H1 (cell line): ENCODE measurements around the gene ENPP7. TPM values are rescaled to one million over a fixed set of nuclear protein-coding genes. Genes with fewer than 3 reads are reported as not detected.

Source experiments
- CTCF ChIA-PET: fragments of 300-600 bp; sonication (Branson Sonifier 250); formaldehyde crosslinking; loops from one replicate; lab custom pipeline; 2021; ENCODE audit not compliant: partially characterized antibody; lab: Charles Lee
- POLR2A ChIA-PET: fragments of 300-600 bp; sonication (Branson Sonifier 250); formaldehyde crosslinking; loops from one replicate; lab custom pipeline; 2021; ENCODE audit warnings: inconsistent platforms; ENCODE audit not compliant: partially characterized antibody; lab: Charles Lee
- DNase-seq, 2 experiments: peaks; one replicate each; pipeline versions ENCODE4 v3.0.0 to v3.0.0-alpha.2; 2010 to 2022; ENCODE audit warnings: low spot score in 2 of 2, low read depth in 1 of 2, mixed read lengths in 1 of 2
- FAIRE-seq: peaks from 2 replicates; lab custom pipeline; 2011; peaks lifted over from hg19 to GRCh38; lab: Jason Lieb, UNC
- H2AFZ ChIP-seq: 2 replicates; pipeline ENCODE4 v1.8.1; 2012; ENCODE audit warnings: low read length, inconsistent platforms
- H2AK5ac ChIP-seq: 2 replicates; pipeline ENCODE4 v1.6.1; 2013; ENCODE audit warnings: low read depth, low read length
- H2BK120ac ChIP-seq: replicated peaks from 2 replicates; pipeline ENCODE3; 2013; ENCODE audit warnings: low read depth, low read length, inconsistent platforms
- H2BK12ac ChIP-seq: 2 replicates; pipeline ENCODE4 v1.6.1; 2013; ENCODE audit warnings: low read depth, low read length
- H2BK15ac ChIP-seq: 2 replicates; pipeline ENCODE4 v1.6.1; 2013; ENCODE audit warnings: low read length
- H2BK20ac ChIP-seq: 2 replicates; pipeline ENCODE4 v1.6.1; 2013; ENCODE audit warnings: low read length
- H2BK5ac ChIP-seq: 2 replicates; pipeline ENCODE4 v1.6.1; 2013; ENCODE audit warnings: low read depth, low read length
- H3K14ac ChIP-seq: 2 replicates; pipeline ENCODE4 v1.6.1; 2013; ENCODE audit warnings: inconsistent platforms; ENCODE audit not compliant: insufficient read length
- H3K18ac ChIP-seq: 2 replicates; pipeline ENCODE4 v1.6.1; 2013; ENCODE audit warnings: low read length; ENCODE audit errors: extremely low read depth
- H3K23ac ChIP-seq: 2 replicates; pipeline ENCODE4 v1.6.1; 2013; ENCODE audit warnings: inconsistent platforms; ENCODE audit not compliant: insufficient read length
- H3K23me2 ChIP-seq: 2 replicates; pipeline ENCODE4 v1.6.1; 2013; ENCODE audit warnings: low read depth, low read length
- H3K27ac ChIP-seq: 2 replicates; pipeline ENCODE4 v1.6.1; 2011; ENCODE audit warnings: low read depth, low read length, inconsistent platforms
- H3K27me3 ChIP-seq, 4 experiments: replicated peaks in 1 of 4; 1 replicate in 1 of 4; 2 replicates in 3 of 4; pipeline versions ENCODE4 v1.6.1 to v1.8.1; 2011 to 2013; ENCODE audit warnings: low read length in 3 of 4, mild to moderate bottlenecking in 3 of 4, inconsistent platforms in 2 of 4, mixed read lengths in 2 of 4, moderate library complexity in 1 of 4; ENCODE audit not compliant: control insufficient read depth in 3 of 4, insufficient read depth in 3 of 4; ENCODE audit errors: extremely low read depth in 1 of 4
- H3K36me3 ChIP-seq, 4 experiments: 2 replicates each; pipeline versions ENCODE4 v1.6.1 to v1.8.1; 2011 to 2013; ENCODE audit warnings: mild to moderate bottlenecking in 4 of 4, low read length in 3 of 4, moderate library complexity in 2 of 4, control low read depth in 1 of 4, inconsistent platforms in 1 of 4; ENCODE audit not compliant: insufficient read depth in 4 of 4, control insufficient read depth in 2 of 4
- H3K4ac ChIP-seq: replicated peaks from 2 replicates; pipeline ENCODE3; 2013; ENCODE audit warnings: low read length, low read depth, mixed read lengths, inconsistent platforms; ENCODE audit not compliant: insufficient read length
- H3K4me1 ChIP-seq, 4 experiments: replicated peaks in 1 of 4; 1 replicate in 1 of 4; 2 replicates in 3 of 4; pipeline versions ENCODE4 v1.6.1 to v1.8.1; 2011 to 2013; ENCODE audit warnings: low read length in 3 of 4, inconsistent platforms in 2 of 4, mixed read lengths in 1 of 4; ENCODE audit not compliant: insufficient read depth in 4 of 4, control insufficient read depth in 3 of 4
- H3K4me2 ChIP-seq, 2 experiments: 2 replicates each; pipeline versions ENCODE4 v1.6.1 to v1.8.1; 2011 to 2013; ENCODE audit warnings: low read depth in 2 of 2, low read length in 2 of 2, control low read depth in 1 of 2, inconsistent platforms in 1 of 2, mild to moderate bottlenecking in 1 of 2; ENCODE audit not compliant: insufficient read depth in 1 of 2
- H3K4me3 ChIP-seq, 4 experiments: fragments of 200-600, 300-600 bp in 1 of 4; sonication (generic), shearing (Covaris generic), sonication (Bioruptor Twin) in 1 of 4; 2 replicates each; pipeline versions ENCODE4 v1.5.1 to v1.8.1; 2011 to 2016; ENCODE audit warnings: low read length in 4 of 4, low read depth in 3 of 4, control low read depth in 2 of 4, inconsistent platforms in 2 of 4, mild to moderate bottlenecking in 2 of 4, mixed read lengths in 1 of 4, moderate library complexity in 1 of 4; ENCODE audit not compliant: insufficient read depth in 2 of 4; ENCODE audit errors: extremely low read depth in 1 of 4
- H3K56ac ChIP-seq: replicated peaks from 2 replicates; pipeline ENCODE3; 2013; ENCODE audit warnings: low read depth, mild to moderate bottlenecking, mixed read lengths, low read length, inconsistent platforms; ENCODE audit not compliant: insufficient read length
- H3K79me1 ChIP-seq: 2 replicates; pipeline ENCODE4 v1.6.1; 2013; ENCODE audit warnings: low read depth, low read length, control low read depth
- H3K79me2 ChIP-seq, 2 experiments: 2 replicates each; pipeline versions ENCODE4 v1.6.1 to v1.8.1; 2012 to 2013; ENCODE audit warnings: low read length in 2 of 2, mild to moderate bottlenecking in 2 of 2, inconsistent platforms in 1 of 2; ENCODE audit not compliant: insufficient read depth in 2 of 2, control insufficient read depth in 1 of 2
- H3K9ac ChIP-seq, 4 experiments: replicated peaks in 1 of 4; 1 replicate in 1 of 4; 2 replicates in 3 of 4; pipeline versions ENCODE4 v1.6.1 to v1.8.1; 2011 to 2013; ENCODE audit warnings: low read depth in 3 of 4, low read length in 3 of 4, control low read depth in 2 of 4, mild to moderate bottlenecking in 2 of 4, moderate library complexity in 2 of 4, inconsistent platforms in 1 of 4; ENCODE audit errors: extremely low read depth in 1 of 4
- H3K9me3 ChIP-seq, 2 experiments: 2 replicates each; pipeline versions ENCODE4 v1.6.1 to v1.8.1; 2012 to 2013; ENCODE audit warnings: mild to moderate bottlenecking in 2 of 2, moderate library complexity in 2 of 2, control low read depth in 1 of 2, inconsistent platforms in 1 of 2, low read depth in 1 of 2, low read length in 1 of 2, mixed read lengths in 1 of 2; ENCODE audit not compliant: insufficient read depth in 2 of 2
- H4K20me1 ChIP-seq, 2 experiments: replicated peaks in 1 of 2; 2 replicates each; pipeline versions ENCODE3 to v1.8.1; 2011 to 2013; ENCODE audit warnings: inconsistent platforms in 2 of 2, low read length in 2 of 2, mild to moderate bottlenecking in 1 of 2; ENCODE audit not compliant: insufficient read depth in 2 of 2, control insufficient read depth in 1 of 2
- H4K5ac ChIP-seq: 2 replicates; pipeline ENCODE4 v1.6.1; 2013; ENCODE audit warnings: low read length, low read depth, mixed read lengths, inconsistent platforms; ENCODE audit not compliant: insufficient read length
- H4K8ac ChIP-seq: 2 replicates; pipeline ENCODE4 v1.8.0; 2013; ENCODE audit warnings: mild to moderate bottlenecking, moderate library complexity, low read length, inconsistent platforms; ENCODE audit not compliant: insufficient read depth; ENCODE audit errors: extremely low read depth
- H4K91ac ChIP-seq: replicated peaks from 2 replicates; pipeline ENCODE3; 2013; ENCODE audit warnings: low read length, mixed read lengths, inconsistent platforms; ENCODE audit not compliant: insufficient read length
- ATF2 ChIP-seq: IDR thresholded peaks from 2 replicates; pipeline ENCODE4 v1.6.1; 2012; ENCODE audit warnings: low read length, inconsistent platforms
- BCL11A ChIP-seq, 2 experiments: IDR thresholded peaks; one replicate each; pipeline ENCODE4 v1.6.1; 2011; ENCODE audit warnings: low read depth in 2 of 2, low read length in 2 of 2, mild to moderate bottlenecking in 2 of 2
- CTBP2 ChIP-seq: IDR thresholded peaks from 2 replicates; pipeline ENCODE4 v1.7.0; 2011; ENCODE audit warnings: borderline replicate concordance, mild to moderate bottlenecking, moderate library complexity, mixed read lengths, low read length; ENCODE audit not compliant: insufficient read depth, insufficient read length
- GTF2F1 ChIP-seq: IDR thresholded peaks from 2 replicates; pipeline ENCODE4 v1.6.1; 2012; ENCODE audit warnings: low read depth, low read length, improper control_type of control experiment, borderline replicate concordance
- RFX5 ChIP-seq: IDR thresholded peaks from 2 replicates; pipeline ENCODE4 v1.6.1; 2011; ENCODE audit warnings: low read depth, low read length, improper control_type of control experiment, borderline replicate concordance
- RNF2 ChIP-seq: fragments of 200-900, 300-1000 bp; sonication (generic); IDR thresholded peaks from 2 replicates; pipeline ENCODE4 v1.7.1; 2016; ENCODE audit warnings: borderline replicate concordance, low read depth, mild to moderate bottlenecking, antibody characterized with exemption, low read length; ENCODE audit not compliant: poor library complexity, severe bottlenecking; ENCODE audit errors: missing control alignments
- RXRA ChIP-seq: IDR thresholded peaks from 2 replicates; pipeline ENCODE4 v1.6.1; 2011; ENCODE audit warnings: low read depth, mild to moderate bottlenecking, low read length, moderate library complexity; ENCODE audit not compliant: insufficient read depth
- SIRT6 ChIP-seq: IDR thresholded peaks from one replicate; pipeline ENCODE4 v1.7.1; 2012; ENCODE audit warnings: low read length, inconsistent platforms
- TCF12 ChIP-seq: IDR thresholded peaks from 2 replicates; pipeline ENCODE4 v1.6.1; 2011; ENCODE audit warnings: low read depth, mild to moderate bottlenecking, low read length
- WGBS, 2 experiments: shearing (Covaris generic) in 1 of 2; methylation state at CpG; one replicate each; pipeline versions ENCODE4 v1.1.6 to v1.1.7; 2013 to 2015; ENCODE audit warnings: low lambda C conversion rate in 2 of 2, mixed read lengths in 2 of 2, inconsistent platforms in 1 of 2, low coverage in 1 of 2, missing lambda C conversion rate in 1 of 2; ENCODE audit not compliant: insufficient replicate concordance in 2 of 2, insufficient coverage in 1 of 2, insufficient read length in 1 of 2; ENCODE audit errors: extremely low coverage in 1 of 2, missing lambda C conversion rate in 1 of 2; 5-methylcytosine and 5-hydroxymethylcytosine counted together
- polyA plus RNA-seq, 7 experiments: library from polyadenylated mRNA; depleted of rRNA in 3 of 7; stranded (reverse) in 5 of 7; unstranded in 2 of 7; fragments of >200 nt in 5 of 7; fragments of 200-250 nt in 2 of 7; gene quantifications; 1 replicate in 5 of 7; 2 replicates in 1 of 7; 4 replicates in 1 of 7; pipeline versions ENCODE4 v1.2.1 to v1.2.3, GENCODE V29; 2011 to 2013; ENCODE audit warnings: missing spikeins in 2 of 7, mixed read lengths in 2 of 7
- total RNA-seq: library from RNA; stranded (reverse); fragmentation: NEBNext Ultra II Directional; extraction: Animal tissue kit (Norgen Biotek cat#: 25700); gene quantifications from 2 replicates; pipeline ENCODE4 v1.2.1, GENCODE V29; 2021

Gene ENPP7
- total and polyA plus RNA-seq, 2 of the 8 experiments (the other 6 are each of a cell fraction or from before 2014, with no cell fraction given), result not detected

- no peaks in the 10 kb centered on the region for H3K9me3 ChIP-seq
- H3K18ac ChIP-seq, result peak overlapping the region; percentile 83
- peaks cover 0 to 31% (median 26%) of the 10 kb centered on the region in 4 experiments; a peak in 6 of 7 replicates for H3K27me3 ChIP-seq
- H3K4me3 ChIP-seq, result peak overlapping the region; percentile 35 to 72 (median 58)
- H3K4ac ChIP-seq, result no peak overlapping the region
- peak overlapping the region; percentile 80 for H4K91ac ChIP-seq
- peak overlapping the region; percentile 39; the same call in 1 of the 2 replicates for H2BK12ac ChIP-seq
- DNase-seq, result peak; percentile 49 to 99
- no peak overlapping the region for H2BK120ac ChIP-seq
- no peak overlapping the region for H3K56ac ChIP-seq
- ChIA-PET CTCF (interaction anchor here (0.6 to 7.6 kb wide), 33 partner anchors 9 to 1188 kb away, joined by 3 to 94 read pairs (median 5); partner anchors contain the start of genes CBX2 and CBX4), POLR2A (interaction anchor here (1.0 to 10.4 kb wide), 6 partner anchors 19 to 67 kb away, joined by 3 to 77 read pairs (median 6); partner anchors contain the start of gene CBX2)
- H3K27ac ChIP-seq, result no peak overlapping the region
- no peak overlapping the region for H2BK20ac ChIP-seq
- FAIRE-seq, result no peak
- peak overlapping the region; percentile 60; the same call in 1 of the 2 replicates for H2BK5ac ChIP-seq
- H3K4me2 ChIP-seq, result peak overlapping the region; percentile 36 to 95
- peaks cover 4 to 15% (median 8%) of the 10 kb centered on the region in 4 experiments; a peak in 6 of 7 replicates for H3K4me1 ChIP-seq
- 19% methylated on average over 47 of the region's 53 CpGs; no CpG with 5 or more reads in 1 of the 2 experiments for WGBS, 2 experiments
- H4K5ac ChIP-seq, result no peak overlapping the region
- no peak overlapping the region for H2AFZ ChIP-seq
- no peak overlapping the region for H3K14ac ChIP-seq
- H3K79me1 ChIP-seq, result no peaks in the 10 kb centered on the region
- no peaks in the 10 kb centered on the region for H3K36me3 ChIP-seq
- peaks cover 0 to 7% of the 10 kb centered on the region in 2 experiments for H4K20me1 ChIP-seq
- no peak overlapping the region for H2BK15ac ChIP-seq
- no peak overlapping the region for H4K8ac ChIP-seq
- no peak overlapping the region for H3K23ac ChIP-seq
- no peaks in the 10 kb centered on the region for H3K79me2 ChIP-seq
- no peak overlapping the region for H2AK5ac ChIP-seq
- no peak overlapping the region for H3K9ac ChIP-seq
- peaks cover 2% of the 10 kb centered on the region; the same call in 1 of the 2 replicates for H3K23me2 ChIP-seq
- TF ChIP-seq ATF2, result no peak
- no peak for TF ChIP-seq SIRT6
- no peak for TF ChIP-seq TCF12
- no peak for TF ChIP-seq GTF2F1
- TF ChIP-seq RFX5, result no peak
- no peak for TF ChIP-seq CTBP2
- TF ChIP-seq RNF2, result no peak
- no peak for TF ChIP-seq BCL11A (IDR thresholded peaks at IDR 0.05; ENCODE audit: low read depth in 2 of 2, low read length in 2 of 2)
- no peak for TF ChIP-seq RXRA
Measured at GRCh38 chr17:79741751-79742588, 11.2 kb downstream of the ENPP7 start.
